GDM1 (cell line): ENCODE data around the gene CR1L.
"Not testable (repeated sequence)": the region's sequence is repeated elsewhere in the genome, so short reads cannot be mapped to it uniquely, and the experiment has no call there.

ENCODE experiments used
- DNase-seq: peaks from one replicate; lab custom pipeline; 2025; lab: John Stamatoyannopoulos, UW

CR1L gene

DNA sequence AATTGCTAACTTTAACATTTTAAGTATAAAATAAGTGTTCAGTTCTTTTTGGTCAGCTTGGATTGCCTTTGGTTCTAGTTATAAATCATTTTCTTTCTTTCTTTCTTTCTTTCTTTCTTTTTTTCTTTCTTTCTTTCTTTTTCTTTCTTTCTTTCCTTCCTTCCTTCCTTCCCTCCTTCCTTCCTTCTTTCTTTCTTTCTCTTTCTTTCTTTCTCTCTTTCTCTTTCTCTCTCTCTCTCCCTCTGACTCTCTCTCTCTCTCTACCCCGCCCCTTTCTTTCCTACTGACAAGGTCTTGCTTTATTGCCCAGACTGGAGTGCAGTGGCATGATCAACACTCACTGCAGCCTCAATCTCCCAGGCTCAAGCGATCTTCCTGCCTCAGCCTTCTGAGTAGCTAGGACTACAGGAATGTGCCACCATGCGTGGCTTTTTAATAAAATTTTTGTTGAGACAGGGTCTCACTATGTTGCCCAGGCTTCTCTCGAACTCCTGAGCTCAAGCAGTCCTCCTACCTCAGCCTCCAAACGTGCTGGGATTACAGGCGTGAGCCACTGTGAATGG, 38.0 kb downstream of the CR1L start:
- DNase-seq, result not testable (repeated sequence)

GRCh38 chr1:207690551-207690950, 45.6 kb downstream of the CR1L start:
- not testable (repeated sequence) for DNase-seq

GRCh38 chr1:207691010-207691409, 46.1 kb downstream of the CR1L start:
- no peak for DNase-seq

- DNase-seq, result no peak
Observed at GRCh38 chr1:207691841-207692240, 46.9 kb downstream of the CR1L start.

DNA sequence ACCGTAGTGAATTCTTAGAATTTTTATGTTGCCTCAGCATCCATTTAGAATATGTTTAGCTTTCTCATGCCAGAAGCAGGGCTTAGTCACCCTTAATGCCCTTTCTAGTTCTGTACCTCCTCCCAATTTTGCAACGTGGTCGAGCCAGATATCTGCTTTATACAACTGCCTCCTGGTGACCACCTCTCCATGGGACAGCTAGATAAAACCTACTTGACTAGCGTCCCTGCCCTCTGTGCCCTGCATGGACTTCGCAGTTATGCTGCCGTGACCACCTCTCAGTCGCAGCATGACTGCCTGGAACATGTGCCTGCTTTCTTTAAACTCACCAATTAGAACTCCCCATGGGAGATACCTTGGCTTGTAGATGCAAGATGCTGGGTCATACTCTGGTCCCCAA, 47.4 kb downstream of the CR1L start:
- DNase-seq, result not testable (repeated sequence)

- DNase-seq, result no peak
Observed at GRCh38 chr1:207695891-207696290, 51.0 kb downstream of the CR1L start.

- peak; percentile 20 for DNase-seq
Observed at GRCh38 chr1:207698822-207699483, 54.0 kb downstream of the CR1L start.

DNA sequence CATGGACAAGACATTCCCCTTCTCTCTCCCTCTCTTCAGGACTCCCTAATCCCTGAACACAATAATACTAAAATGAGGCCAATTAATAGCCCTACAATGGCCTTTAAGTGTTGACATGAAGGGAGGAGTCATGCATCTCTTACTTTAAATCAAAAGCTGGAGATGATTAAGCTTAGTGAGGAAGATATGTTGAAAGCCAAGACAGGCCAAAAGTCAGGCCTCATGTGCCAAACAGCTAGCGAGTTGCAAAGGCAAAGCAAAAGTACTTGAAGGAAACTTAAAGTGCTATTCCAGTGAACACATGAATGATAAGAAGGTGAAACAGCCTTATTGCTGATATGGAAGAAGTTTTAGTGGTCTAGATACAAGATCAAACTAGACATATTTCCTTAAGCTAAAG, 57.4 kb downstream of the CR1L start:
- DNase-seq, result no peak

- no peak for DNase-seq
Observed at GRCh38 chr1:207703712-207704111, 58.8 kb downstream of the CR1L start.

- DNase-seq, result not testable (repeated sequence)
Observed at GRCh38 chr1:207708004-207708403, 63.1 kb downstream of the CR1L start.

- DNase-seq, result no peak
Observed at GRCh38 chr1:207711285-207711684, 66.4 kb downstream of the CR1L start.

DNA sequence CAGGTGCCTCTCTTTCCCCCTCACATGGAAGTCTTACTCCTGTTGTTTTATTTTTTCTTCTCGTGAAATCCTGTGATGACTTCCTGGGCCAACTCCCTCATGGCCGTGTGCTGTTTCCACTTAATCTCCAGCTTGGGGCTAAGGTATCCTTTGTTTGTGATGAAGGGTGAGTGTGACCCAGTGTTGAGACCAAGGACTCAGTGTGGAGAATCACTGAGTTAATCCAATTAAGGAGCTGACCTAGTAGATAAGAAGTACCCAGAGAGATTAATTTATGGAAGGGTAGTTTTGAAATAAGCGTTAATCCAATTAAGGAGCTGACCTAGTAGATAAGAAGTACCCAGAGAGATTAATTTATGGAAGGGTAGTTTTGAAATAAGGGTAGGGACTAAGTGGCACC, 67.8 kb downstream of the CR1L start:
- not testable (repeated sequence) for DNase-seq

GRCh38 chr1:207713529-207713928, 68.6 kb downstream of the CR1L start:
- DNase-seq, result no peak

DNA sequence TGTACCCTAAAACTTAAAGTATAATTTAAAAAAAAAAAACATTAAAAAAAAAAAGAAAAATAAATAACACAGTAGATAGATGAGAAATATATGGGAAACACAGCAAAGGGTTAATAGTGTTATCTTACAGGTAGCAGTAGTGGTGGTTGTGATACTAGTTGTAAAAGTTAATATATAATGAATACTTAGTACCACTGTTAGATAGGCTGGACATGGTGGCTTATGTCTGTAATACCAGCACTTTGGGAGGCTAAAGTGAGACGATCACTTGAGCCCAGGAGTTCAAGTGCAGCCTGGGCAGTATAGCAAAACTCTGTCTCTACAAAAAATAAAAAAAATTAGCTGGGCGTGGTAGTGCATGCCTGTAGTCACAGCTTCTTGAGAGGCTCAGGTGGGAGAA, 74.3 kb downstream of the CR1L start:
- no peak for DNase-seq

GRCh38 chr1:207728200-207728858, 83.4 kb downstream of the CR1L start:
- DNase-seq, result peak; percentile 61

- DNase-seq, result not testable (repeated sequence)
Observed at GRCh38 chr1:207737503-207738157, 92.7 kb downstream of the CR1L start.

- DNase-seq, result not testable (repeated sequence)
Observed at GRCh38 chr1:207738158-207738659, 93.3 kb downstream of the CR1L start.

DNA sequence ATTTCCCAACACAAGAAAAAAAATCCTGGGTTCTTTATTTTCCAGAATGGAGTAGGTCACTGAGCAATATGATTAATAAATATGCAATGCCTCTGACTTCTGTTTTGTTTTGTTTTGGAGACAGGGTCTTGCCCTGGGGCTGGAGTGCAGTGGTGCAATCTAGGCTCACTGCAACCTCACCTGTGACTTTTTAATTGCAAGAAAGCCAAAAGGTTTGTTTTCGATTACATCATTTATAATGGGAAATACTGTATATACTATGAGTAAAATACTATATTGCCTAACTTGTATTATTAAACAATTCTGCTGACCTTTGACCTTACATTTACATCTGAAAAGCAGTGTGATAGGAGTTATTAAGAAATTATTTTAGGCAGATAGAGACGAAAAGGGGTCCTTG, 95.3 kb downstream of the CR1L start:
- no peak for DNase-seq

DNA sequence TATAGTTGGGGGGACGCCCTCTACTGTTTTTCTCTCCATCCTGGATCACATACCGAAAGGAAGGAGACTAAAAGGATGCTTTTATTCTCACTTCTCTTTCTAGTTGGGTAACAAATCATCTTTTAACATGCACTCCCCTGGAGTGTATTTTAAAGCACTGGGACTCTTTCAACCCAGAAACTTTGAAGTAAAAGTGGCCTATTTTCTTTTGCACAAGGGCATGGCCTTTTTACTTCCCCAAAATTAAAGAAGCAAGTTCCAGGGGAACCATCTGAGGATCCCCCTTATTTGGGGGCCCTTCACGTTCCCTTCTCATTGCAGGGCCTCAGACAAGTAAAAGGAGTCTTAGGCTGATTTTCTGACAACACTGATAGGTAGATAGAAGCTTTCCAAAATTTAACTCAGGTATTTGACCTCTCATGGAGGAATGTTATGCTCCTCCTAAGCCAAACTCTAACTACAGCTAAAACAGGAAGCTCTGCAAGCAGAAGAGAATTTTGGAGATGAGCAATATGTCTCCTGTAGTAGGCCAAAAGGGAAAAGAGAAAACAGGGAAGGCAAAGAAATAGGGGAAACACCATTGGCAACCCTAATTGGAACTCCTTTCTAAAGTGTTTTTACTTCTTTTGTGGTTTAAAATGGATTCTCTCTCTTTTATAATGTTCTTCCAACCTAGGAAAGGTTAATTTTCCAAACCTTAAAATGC, 98.1 kb downstream of the CR1L start:
- no peak for DNase-seq

DNA sequence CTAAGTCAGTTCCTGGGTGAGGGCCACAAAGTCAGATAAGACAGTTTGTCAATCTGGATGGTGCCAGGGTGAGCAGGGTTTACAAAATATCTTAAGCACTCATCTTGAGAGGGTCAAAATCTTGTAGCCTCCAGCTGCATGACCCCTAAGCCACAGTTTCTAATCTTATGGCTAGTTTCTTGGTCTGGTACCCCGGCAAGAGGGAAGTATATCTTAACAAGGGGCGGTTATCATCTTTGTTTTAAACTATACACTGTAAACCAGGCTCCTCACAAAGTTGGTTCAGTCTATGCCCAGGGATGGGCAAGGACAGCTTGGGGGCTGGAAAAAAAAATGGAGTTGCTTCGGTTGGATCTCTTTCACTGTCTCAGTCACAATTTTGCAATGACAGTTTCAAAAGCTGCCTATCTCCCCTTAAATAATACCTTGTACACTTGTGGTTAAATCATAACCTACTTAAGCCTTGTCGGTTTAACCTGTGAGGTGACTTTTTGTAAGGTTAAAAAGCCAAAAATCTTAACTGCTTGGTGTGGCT, 99.1 kb downstream of the CR1L start:
- DNase-seq, result no peak

- no peak for DNase-seq
Observed at GRCh38 chr1:207745285-207745684, 100.4 kb downstream of the CR1L start.
